NCI-H1417 (cell line): ENCODE results near the gene NT5E.

Experiments
- DNase-seq, 3 experiments: peaks; one replicate each; lab custom pipeline; 2025; lab: John Stamatoyannopoulos, UW

NT5E gene

DNA sequence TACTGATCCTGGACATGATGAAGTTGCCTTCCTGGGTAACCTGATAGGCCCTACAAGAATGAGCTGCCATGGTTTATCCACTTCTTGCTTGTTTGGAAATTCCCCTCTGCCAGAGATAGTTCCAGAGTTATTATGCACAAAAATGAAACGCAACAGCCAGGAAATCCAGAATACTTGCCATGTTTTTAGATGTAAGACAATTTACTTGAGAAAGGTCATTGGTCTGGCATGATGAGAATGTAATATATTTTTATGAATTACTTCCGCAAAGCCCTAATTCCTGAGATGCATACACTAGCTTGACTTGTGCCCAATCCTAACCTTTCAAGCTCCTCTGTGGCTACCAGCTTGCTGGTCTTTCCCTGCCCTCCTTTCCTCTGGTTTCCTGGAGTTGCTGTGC lies 27.9 kb upstream of the NT5E start:
- DNase-seq: no peak

DNA sequence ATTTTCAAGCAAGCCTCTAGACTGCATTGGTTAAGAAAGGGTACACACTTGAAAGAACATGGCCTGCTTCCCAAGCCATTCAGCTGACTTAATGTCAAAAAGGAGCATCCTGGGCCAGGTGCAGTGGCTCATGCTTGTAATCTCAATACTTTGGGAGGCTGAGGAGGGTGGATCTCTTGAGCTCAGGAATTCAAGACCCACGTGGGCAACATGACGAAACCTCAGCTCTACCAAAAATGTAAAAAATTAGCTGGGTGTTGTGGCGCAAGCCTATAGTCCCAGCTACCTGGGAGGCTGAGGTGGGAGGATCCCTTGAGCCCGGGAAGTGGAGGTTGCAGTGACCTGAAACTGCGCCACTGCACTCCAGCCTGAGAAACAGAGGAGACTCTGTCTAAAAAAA lies 26.9 kb upstream of the NT5E start:
- DNase-seq: no peak

DNA sequence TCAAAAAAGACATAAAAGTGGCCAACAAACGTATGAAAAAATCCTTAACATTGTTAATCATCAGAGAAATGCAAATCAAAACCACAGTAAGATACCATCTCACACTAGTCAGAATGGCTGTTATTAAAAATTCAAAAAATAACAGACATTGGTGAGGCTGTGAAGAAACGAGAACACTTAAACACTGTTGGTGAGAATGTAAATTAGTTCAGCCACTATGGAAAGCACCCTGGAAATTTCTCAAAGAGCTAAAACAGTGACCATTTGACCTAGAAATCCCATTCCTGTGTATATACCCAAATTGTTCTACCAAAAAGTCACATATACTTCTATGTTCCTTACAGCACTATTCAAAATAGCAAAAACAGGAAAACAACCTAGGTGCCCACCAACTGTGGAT lies 24.9 kb upstream of the NT5E start:
- DNase-seq: no peak

DNA sequence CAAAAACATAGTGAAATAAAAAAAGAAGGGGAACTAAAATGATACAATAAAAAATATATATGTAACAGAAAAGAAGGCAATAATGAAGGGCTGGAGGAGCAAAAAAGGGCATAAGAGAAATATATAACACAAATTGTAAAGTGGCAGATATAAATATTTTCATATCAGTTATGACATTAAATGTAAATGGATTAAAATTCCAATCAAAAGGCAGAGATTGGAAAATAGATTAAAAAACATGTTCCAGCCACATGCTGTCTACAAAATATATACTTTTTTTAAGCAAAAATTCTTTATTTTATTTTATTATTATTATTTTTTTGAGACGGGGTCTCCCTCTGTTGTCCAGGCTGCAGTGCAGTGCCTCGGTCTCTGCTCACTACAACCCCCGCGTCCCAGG lies 23.9 kb upstream of the NT5E start:
- DNase-seq: no peak

DNA sequence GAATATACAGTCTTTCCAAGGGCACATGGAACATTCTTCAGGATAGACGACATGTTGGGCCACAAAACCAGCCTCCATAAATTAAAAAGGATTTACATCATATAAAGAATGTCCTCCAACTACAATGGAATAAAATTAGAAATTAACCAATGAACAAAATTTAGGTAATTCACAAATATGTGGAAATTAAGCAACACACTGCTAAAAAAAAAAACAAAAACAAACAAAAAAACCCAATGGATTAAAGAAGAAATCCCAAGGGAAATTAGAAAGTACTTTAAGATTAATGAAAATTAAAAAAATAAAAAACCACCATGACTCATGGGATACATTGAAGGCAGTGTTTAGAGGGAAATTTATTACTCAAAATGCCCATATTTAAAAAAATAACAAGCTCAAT lies 21.4 kb upstream of the NT5E start:
- no peak for DNase-seq

DNA sequence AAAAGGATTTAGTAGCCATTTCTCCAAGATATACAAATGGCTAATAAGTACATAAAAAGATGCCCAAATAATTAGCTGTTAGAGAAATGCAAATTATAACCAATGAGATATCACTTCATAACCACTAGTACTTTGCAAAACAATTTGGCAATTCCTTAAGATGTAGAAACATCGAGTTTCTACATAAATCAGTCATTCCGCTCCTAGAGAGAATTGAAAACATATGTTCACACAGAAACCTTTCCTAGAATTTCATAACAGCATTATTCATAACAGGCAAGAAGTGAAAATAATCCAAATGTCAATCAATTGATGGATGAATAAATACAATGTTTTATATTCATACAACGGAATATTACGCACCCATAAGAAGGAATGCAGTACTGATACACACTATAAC lies 20.5 kb upstream of the NT5E start:
- DNase-seq: no peak

DNA sequence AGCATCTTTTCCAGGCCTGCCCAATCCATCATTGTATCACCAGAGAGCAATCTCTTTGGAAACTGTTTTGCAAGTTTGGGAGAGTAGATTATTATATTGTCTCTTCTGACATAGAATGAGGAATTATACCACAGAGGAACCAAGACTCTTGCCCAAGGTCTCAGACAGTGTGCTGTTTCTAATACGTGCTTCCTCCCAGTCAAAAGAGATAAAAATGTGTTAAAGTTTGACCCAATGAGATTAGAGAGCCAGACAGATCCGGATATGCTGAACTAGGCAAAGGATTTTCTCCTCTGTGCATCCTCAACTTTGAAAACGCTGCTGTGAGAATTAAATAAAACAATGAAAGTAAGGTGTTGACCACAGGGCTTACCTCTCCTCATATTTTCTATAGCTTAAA lies 18.6 kb upstream of the NT5E start:
- no peak for DNase-seq

DNA sequence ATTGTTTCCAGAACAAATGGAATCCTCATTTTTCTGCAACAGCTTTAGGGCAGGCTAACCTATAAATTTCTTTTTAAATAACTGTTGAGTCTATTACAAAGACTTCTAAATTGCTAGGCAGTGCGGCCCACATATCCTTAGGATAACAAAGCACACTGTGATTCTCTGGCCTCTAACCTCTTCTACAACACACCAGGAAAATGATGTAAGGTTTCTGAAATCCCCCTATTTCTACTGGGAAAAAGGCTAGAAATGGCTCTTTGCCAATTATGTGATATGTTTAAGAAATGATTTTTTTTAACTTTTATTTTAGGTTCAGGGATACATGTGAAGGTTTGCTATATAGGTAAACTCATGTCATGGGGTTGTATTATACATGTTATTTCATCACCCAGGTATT lies 17.3 kb upstream of the NT5E start:
- no peak for DNase-seq

DNA sequence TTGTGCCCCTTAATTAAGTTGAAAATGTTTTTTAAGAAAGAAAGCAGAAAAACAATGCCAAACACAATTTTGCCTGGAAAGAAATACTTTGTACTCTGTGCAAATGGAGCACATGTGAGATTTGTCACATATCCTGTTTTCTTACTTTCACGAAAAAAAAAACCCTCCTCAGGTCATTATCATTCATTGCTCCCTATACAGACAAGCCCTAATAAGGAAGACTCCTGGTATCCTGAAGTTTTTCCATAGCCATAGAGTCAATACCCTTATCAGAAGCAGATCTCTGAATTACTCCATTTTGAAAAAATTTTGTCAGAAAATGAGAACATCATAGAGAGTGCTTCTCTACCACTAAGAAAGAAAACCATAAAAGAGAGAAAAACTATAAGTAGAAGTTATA lies 14.0 kb upstream of the NT5E start:
- no peak for DNase-seq

DNA sequence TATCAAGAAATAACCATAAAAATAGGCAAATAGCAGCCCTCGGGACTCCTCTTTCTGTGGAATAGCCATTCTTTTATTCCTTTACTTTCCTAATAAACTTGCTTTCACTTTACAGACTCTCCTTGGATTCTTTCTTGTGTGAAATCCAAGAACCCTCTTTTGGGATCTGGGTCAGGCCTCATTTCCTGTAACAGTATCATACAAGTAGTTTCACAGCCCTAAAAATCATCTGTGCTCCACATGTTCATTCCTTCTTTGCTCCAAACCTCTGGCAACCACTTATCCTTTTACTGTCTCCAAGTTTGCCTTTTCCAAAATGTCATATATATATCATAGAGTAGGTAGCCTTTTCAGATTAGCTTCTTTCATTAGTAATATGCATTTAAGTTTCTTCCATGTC lies 13.5 kb upstream of the NT5E start:
- no peak for DNase-seq

DNA sequence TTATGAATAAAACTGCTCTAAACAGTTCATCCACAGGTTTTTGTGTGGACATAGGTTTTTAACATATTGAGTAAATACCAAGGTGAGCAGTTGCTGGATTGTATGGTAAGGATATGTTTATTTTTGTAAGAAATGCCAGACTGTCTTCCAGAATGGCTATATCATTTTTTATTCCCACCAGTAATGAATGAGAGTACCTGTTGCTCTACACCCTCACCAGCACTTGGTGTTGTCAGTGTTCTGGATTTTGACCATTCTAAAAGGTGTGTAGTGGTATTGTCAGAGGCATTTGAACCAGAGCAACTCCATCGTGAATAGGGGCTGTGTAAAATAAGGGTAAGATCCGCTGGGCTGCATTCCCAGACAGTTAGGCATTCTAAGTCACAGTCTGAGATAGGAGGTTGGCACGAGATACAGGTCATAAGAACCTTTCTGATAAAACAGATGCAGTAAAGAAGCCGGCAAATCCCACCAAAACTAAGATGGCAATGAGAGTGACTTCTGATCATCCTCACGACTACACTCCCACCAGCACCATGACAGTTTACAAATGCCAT lies 12.9 kb upstream of the NT5E start:
- no peak for DNase-seq

DNA sequence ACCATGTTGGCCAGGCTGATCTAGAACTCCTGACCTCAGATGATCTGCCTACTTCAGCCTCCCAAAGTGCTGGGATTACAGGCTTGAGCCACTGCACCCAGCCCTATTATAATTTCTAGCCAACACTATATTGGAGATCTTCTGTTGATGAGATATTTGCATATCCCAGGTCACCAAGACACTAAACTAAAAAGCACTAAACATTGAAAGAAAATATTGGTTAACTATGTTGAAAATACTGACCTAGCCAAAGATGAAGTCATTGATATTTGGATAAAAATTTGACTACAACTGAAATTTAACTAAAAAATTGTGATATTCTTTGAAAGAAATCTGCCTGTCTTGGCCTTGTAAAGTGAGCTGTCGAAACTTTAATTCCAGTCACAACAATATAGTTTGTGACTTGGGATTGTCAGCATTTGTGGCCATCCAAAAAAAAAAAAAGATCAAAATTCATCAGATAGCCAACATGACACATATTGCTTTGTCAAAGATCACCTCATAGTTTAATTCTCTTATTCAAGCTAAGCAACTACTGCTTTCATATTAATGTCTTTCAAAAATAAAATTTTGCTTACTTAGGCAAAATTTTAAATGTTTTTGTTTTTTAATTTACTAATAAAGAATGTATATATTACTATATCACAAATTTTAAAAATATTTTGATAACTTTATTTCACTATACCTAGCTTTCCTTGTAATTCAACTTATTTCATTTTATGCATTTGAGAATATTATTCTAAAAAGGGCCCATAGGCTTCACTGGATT lies 6.3 kb upstream of the NT5E start:
- DNase-seq: no peak

DNA sequence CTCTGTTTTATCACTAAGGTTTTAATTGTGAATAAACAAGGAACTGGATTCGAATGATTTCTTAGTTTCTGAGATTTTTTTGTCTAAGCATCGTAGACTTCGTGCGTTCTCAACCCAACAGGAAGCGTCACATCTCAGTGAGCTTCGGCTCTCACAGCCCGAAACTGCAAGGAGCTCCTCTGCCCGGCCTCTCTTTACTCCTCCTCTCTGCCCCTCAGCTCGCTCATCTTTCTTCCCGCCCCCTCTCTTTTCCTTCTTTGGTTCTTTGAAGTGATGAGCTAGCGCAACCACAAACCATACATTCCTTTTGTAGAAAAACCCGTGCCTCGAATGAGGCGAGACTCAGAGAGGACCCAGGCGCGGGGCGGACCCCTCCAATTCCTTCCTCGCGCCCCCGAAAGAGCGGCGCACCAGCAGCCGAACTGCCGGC lies 480 bp upstream of the NT5E start:
- no peak for DNase-seq

DNA sequence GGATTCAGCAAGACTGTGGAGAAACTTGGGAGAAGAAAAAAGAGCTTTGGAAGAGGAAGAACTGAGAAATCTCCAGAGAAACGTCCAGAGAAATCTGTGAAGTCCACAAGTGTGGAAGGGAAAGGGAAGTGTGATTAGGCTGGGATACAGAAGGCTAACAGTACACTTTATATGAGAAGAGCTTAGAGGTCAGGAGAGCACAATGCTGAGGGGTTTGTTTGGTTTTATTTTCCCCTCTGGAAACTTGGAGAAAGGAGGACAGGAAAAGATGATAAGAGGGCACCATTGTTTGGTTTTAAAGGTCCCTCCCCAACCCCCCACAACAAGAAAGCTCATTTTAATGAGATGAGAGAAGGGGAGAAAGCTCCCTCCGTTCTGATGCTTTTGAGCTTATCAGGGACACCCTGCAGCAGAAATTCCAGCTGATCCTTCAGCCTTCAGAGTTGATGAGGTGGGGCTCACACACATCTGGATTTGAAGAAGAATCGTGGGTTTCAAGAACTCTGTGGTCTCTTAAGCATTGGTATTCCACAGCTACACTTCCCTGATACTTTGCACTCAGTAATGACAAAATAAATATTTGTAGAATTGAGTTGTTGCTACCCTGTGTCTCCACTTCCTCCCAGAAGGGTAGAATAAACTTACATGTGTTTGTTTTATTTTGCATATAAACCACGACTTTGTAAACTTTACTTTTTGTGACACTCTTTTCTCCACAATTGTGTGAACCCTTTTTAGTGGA lies 1.9 kb downstream of the NT5E start:
- DNase-seq: no peak

DNA sequence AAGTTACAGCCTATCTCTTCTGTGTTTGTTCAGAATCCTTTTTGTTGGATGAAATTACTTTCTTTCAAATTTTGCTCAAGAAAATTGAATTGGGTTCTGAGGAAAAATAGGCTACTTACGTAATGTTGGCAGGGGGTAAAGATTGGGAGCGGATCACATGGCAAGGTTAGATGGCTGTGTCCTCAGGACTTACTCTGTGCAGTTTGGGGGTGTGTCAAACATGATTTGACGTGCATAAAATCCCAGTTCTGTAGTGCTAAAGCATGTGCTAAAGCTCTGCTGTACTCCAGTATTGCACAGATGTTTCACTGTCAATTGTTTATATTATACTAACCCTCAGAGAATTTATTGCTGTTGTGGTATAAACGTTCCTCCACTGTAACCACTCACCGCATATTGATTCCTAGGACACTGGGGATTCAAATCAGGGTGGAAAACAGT lies 2.6 kb downstream of the NT5E start:
- DNase-seq: no peak

DNA sequence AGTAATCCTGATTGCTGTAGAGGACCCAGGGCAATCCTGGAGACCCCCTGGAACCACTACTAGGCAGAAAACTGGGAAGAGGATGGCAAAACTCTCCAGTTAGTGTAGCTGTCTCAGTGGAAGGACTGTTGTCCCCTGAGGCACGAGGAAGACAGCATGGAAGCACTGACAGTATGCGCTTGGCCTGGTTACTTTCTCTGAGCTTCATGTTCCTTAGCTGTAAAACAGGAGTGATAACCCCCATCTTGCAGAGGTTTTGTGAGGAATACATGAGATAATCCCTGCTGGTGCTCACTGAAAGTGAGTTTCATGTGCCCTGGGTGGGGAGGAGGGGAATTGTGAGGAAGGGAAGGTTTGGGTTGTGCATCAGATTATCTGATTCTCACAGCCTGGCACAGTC lies 3.2 kb downstream of the NT5E start:
- DNase-seq: no peak

DNA sequence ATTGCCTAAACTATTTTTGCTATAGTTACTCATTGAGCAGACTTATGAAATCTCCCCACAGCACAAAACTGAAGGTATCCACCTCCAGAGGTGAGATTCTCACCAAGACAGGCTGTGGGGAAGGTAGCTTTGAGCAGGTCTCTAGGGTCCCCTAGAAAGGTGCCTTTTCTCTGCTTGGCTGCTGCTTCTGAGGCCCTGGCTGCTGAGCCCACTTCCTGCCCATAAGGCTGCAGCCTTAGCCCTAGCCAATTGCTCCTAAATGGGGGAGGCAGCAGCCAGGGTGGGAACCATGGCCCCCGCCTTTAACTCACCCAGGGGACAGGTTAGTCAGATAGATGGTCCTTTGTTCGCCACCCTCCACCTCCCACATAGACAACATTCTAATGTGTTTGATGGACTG lies 3.6 kb downstream of the NT5E start:
- no peak for DNase-seq

DNA sequence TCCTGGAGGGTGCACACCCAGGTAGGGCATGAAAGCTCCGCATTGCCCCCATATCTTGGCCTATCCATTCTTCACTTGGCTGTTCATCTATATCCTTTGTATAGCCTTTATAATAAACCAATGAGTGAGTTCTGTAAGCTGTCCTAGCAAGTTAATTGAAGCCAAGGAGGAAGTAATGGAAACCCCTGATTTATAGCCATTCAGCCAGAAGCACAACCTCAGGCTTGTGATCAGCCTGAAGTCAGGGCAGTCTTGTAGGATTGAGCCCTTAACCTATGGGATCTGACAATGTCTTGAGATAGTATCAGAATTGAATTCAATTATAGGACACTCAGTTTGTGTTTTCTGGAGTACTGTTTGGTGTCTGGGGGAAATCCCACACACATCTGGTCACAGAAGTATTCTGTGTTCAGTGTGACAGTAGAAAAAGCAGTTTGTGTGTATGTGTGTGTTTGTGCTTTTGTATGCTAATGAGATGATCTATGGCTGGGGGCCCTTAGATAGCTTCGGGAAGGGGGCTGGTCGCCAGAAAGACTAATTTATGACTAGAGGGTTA lies 5.7 kb downstream of the NT5E start:
- DNase-seq: no peak

DNA sequence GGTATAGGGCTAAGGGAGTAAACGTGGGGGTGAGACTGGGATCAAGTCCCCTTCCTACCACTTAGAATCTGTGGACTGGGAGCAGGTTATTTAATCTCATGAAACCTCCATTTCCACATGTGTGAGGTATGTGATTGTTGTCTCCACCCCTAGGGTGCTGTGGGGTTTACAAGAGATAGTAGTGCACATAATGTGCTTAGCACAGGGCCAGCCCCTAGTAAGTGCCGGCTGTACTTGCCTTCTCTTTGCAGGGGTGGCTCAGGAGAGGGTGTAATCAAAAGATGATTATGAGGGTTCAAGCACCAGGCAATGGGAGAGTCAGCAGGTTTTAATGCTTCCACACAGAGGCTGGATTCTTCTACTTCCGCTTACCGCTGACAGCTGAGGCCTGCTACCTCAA lies 6.9 kb downstream of the NT5E start:
- no peak for DNase-seq

DNA sequence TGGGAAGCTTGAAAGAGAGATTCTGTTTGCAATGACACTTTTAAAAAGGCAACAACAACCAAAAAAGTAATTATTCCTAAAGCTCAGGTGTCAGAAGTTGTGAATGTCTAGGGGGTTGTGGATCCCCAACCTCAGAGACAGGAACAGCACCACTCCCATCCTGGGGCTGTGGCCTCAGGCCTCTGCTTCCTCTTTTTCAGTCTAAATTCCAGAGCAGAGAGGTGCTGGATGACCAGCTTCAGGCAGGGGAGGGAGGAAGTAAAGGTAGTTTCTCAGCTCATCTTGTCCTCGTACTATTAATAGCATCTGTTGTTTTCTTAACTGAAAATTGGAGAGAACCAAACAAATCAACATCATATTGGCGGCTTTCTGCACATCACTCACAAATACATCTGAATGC lies 8.3 kb downstream of the NT5E start:
- no peak for DNase-seq

DNA sequence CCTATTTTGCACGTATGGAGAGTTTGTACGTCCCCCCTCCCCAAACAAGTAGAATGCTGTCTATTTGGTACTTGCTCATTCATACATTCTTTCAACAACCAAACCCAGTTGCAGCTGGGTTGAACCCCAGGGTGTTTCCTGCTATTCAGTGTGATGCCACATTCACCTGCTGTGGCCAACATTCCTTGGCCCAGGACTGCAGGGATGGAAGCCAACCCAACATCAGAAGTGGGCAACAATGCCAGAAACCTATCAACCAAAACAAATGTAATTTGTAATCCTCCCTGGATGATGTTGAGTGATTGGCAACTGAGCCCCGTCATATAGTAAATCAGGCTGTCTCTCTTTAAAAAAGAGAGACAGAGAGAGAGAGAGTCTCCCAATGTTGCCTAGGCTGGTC lies 8.9 kb downstream of the NT5E start:
- no peak for DNase-seq

DNA sequence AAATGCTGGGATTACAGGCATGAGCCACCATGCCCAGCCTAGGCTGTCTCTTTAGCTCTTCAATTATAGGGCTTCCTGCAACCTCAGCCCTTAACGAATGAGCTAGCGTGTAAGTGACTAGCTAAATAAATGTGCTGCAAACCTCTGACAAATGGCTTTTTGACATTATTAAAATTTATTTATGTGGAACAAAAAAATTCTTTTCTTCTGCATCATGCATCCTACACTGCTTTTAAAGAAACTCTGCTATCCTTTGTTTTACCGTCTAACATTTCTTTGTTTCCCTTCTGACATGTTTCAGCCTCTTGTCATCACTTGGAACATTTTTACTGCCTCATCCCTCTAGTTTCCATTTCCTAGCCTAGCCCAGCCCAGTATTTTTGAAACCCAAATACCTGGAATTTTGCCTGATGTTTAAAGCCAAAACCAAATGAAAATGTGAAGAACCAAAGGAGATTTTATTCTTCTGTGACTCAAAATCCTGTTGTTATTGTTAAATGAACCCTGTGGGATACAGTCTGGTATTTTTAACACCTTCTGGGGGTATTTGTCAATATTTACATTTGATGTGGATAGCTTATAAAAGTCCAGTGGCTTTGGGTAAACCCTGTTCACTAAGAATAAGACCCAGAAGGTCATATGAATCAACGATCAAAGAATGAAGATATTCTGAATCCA lies 9.5 kb downstream of the NT5E start:
- DNase-seq: no peak
